Neural cell (in vitro differentiated cells): ENCODE data around the gene GRB2.
"Not testable (repeated sequence)": the region's sequence is repeated elsewhere in the genome, so short reads cannot be mapped to it uniquely, and the experiment has no call there.

ENCODE experiments used
- CTCF ChIP-seq: fragments of 450-650 bp; IDR thresholded peaks from 2 replicates; pipeline ENCODE4 v1.5.1; 2014; ENCODE audit warnings: antibody characterized with exemption, mild to moderate bottlenecking, moderate library complexity; ENCODE audit not compliant: poor library complexity, severe bottlenecking
- EP300 ChIP-seq: fragments of 450-650 bp; conservative IDR thresholded peaks from 2 replicates; pipeline ENCODE4 v1.6.1; 2014; ENCODE audit warnings: antibody characterized with exemption, mild to moderate bottlenecking, moderate library complexity; ENCODE audit not compliant: poor library complexity, severe bottlenecking
- MXI1 ChIP-seq: fragments of 450-650 bp; conservative IDR thresholded peaks from 2 replicates; pipeline ENCODE4 v1.6.1; 2014; ENCODE audit warnings: antibody characterized with exemption, mild to moderate bottlenecking; ENCODE audit not compliant: poor library complexity, severe bottlenecking
- POLR2AphosphoS5 ChIP-seq: IDR thresholded peaks from 2 replicates; pipeline ENCODE4 v1.6.1; 2012

- not testable (repeated sequence) for TF ChIP-seq CTCF, POLR2AphosphoS5, MXI1, EP300
These were observed 49.2 kb upstream of the GRB2 start for GRCh38 chr17:75454672-75455071.
